ENCODE data around the gene DNAAF1.
"Not testable (repeated sequence)": the region's sequence is repeated elsewhere in the genome, so short reads cannot be mapped to it uniquely, and the experiment has no call there.

Gene DNAAF1

GRCh38 chr16:84186685-84187437 is 41.8 kb downstream of the DNAAF1 start, which contains the start of gene TAF1C:
Gene TAF1C, minus strand, starts transcription at chr16:84187057. Its CDS starts 2,069 bp downstream, at chr16:84184988.
- peak; percentile 74 for DNase-seq

- no peak for DNase-seq
These were observed 45.8 kb downstream of the DNAAF1 start, which contains the start of gene ADAD2 for GRCh38 chr16:84190731-84191388. Gene ADAD2, plus strand, starts transcription at chr16:84191157. Its CDS starts 74 bp downstream, at chr16:84191231.

- no peak for DNase-seq
These were observed 46.4 kb downstream of the DNAAF1 start for GRCh38 chr16:84191466-84191865.

- no peak for DNase-seq
These were observed 48.4 kb downstream of the DNAAF1 start for GRCh38 chr16:84193480-84193879.

GRCh38 chr16:84194018-84194417 is 48.9 kb downstream of the DNAAF1 start:
- no peak for DNase-seq

GRCh38 chr16:84194470-84195200 is 49.5 kb downstream of the DNAAF1 start:
- DNase-seq: no peak

GRCh38 chr16:84195201-84196093 is 50.3 kb downstream of the DNAAF1 start:
- no peak for DNase-seq

GRCh38 chr16:84196101-84196500 is 51.0 kb downstream of the DNAAF1 start:
- no peak for DNase-seq

- no peak for DNase-seq
These were observed 51.8 kb downstream of the DNAAF1 start for GRCh38 chr16:84196727-84197394.

GRCh38 chr16:84197466-84198128 is 52.5 kb downstream of the DNAAF1 start:
- no peak for DNase-seq

GRCh38 chr16:84198401-84198800 is 53.3 kb downstream of the DNAAF1 start:
- DNase-seq: no peak

- DNase-seq: no peak
These were observed 54.0 kb downstream of the DNAAF1 start for GRCh38 chr16:84199097-84199496.

GRCh38 chr16:84199861-84200260 is 54.8 kb downstream of the DNAAF1 start:
- DNase-seq: no peak

- DNase-seq: not testable (repeated sequence)
These were observed 59.4 kb downstream of the DNAAF1 start for GRCh38 chr16:84204551-84204950.

- DNase-seq: not testable (repeated sequence)
These were observed 60.0 kb downstream of the DNAAF1 start for GRCh38 chr16:84205123-84205522.

- no peak for DNase-seq
These were observed 61.0 kb downstream of the DNAAF1 start for GRCh38 chr16:84205976-84206691.

GRCh38 chr16:84207251-84207650 is 62.1 kb downstream of the DNAAF1 start:
- DNase-seq: no peak

GRCh38 chr16:84207879-84208278 is 62.8 kb downstream of the DNAAF1 start:
- DNase-seq: no peak

GRCh38 chr16:84209989-84210388 is 64.9 kb downstream of the DNAAF1 start:
- DNase-seq: no peak

GRCh38 chr16:84212154-84212553 is 67.0 kb downstream of the DNAAF1 start:
- no peak for DNase-seq

- DNase-seq: no peak
These were observed 67.5 kb downstream of the DNAAF1 start for GRCh38 chr16:84212631-84213030.
